NB4 (cell line): ENCODE measurements around the gene PNRC1.

ENCODE experiments used
- CTCF ChIP-seq: IDR thresholded peaks from one replicate; pipeline ENCODE4 v1.5.1; 2012; ENCODE audit warnings: low read depth, low read length
- MYC ChIP-seq: IDR thresholded peaks from 2 replicates; pipeline ENCODE4 v1.6.1; 2011; ENCODE audit warnings: low read depth, low read length
- POLR2A ChIP-seq: IDR thresholded peaks from 2 replicates; pipeline ENCODE4 v1.6.1; 2011; ENCODE audit warnings: mild to moderate bottlenecking; ENCODE audit not compliant: insufficient read length; ENCODE audit errors: extremely low read depth

DNA sequence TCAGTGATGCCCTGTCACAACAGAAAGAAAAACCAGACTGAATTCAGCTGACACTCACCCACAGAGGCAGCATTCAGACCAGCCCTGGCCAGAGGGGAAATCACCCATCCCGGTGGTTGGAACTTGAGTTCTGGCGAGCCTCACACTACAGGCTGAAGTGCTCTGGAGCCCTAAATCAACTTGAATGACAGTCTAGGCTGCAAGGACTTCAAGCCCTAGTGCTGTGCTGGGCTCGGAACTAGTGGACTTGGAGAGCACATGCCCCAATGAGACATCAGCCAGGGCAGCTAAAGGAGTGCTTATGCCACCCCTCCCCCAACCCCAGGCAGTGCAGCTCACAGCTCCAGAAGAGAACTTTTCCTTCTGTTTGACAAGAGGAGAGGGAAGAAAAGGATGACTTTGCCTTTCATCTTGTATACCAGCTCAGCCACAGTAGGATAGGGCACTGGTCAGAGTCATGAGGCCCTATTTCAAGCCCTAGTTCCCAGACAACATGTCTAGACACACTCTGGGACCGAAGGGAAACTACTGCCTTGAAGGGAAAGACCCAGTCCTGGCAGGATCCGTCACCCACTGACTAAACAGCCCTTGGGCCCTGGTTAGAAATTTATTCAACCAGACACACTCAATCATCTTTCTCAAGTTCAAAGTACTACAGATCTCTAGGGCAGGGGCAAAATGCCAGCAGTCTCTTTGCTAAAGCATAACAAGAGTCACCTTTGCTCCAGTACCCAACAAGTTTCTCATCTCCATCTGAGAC, 43.2 kb upstream of the PNRC1 start:
- TF ChIP-seq MYC (no peak), CTCF (no peak), POLR2A (no peak)
